GM19438 (cell line): ENCODE data around the gene GATC.
A peak's percentile ranks its signal among the peaks of the same experiment; 100 is the strongest.
"Not testable (repeated sequence)": the region's sequence is repeated elsewhere in the genome, so short reads cannot be mapped to it uniquely, and the experiment has no call there.

Experiments
- ATAC-seq: cut with Tn5 transposase; IDR thresholded peaks from one replicate; pipeline ENCODE4 v1.9.1; 2021; ENCODE audit warnings: low read depth; ENCODE audit not compliant: unreplicated experiment

GATC gene

DNA sequence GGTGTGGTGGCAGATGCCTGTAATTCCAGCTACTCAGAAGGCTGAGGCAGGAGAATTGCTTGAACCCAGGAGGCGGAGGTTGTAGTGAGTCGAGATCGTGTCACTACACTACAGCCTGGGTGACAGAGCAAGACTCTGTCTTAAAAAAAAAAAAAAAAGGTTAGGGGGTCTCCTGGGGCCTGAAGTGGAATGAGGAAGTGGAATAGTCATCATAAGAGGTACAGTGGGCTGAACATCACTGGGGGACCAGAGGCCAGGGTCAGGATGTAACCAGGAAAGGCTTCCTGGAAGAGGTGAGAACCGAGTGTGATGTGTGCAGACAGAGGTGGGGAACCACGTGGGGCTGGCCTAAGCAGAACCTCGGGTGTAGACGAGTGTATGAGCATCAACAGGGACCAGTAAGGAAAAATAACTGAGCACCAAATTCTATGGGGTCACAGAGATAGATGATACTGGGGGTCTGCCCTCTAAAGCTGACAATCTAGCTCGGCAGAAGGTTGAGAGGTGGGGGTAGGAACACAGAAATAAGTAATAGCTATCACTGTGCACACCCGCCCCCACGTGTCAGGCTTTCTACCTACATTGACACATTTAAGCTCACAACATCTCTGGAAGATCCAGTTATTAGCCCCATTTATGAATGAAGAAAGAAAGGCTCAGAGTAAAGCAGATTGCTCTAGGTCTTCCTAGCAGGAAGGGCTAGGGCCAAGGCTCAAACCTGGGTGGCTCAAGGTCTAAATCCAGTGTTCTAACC lies 13.3 kb upstream of the GATC start:
- ATAC-seq, result no peak

DNA sequence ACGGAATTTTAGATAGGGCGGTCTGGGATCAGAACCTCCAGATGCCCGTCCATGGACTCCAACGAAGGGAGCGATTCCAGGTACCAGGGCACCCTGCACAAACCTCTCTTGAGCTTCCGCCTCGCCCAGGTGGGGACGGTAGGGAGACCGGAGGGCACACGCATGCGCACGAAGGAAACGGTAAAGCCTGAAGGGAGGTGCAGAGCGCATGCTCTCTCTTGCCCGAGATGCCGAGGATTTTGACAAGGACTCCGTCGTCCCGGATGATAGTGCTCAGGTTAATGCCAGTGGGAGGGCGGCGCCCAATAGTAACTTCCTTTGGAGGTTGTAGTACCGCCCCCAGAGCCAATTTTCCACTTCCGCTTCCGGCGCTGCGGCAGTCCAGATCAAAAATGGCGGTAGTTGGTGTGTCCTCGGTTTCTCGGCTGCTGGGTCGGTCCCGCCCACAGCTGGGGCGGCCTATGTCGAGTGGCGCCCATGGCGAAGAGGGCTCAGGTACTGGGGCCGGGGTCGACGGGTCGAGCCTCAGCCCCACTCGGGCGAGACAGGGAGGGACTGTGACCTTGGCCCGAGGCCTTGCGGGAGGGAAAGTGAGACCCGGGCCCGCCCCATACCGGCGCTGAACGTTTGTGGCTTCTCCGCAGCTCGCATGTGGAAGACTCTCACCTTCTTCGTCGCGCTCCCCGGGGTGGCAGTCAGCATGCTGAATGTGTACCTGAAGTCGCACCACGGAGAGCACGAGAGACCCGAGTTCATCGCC lies 8.3 kb upstream of the GATC start, which contains the start of gene COX6A1:
Gene COX6A1 (plus strand): TSS at position 379 of the 760 bp plus-strand sequence. CDS start 14 bp downstream, at position 393.
- peak; percentile 93 for ATAC-seq

DNA sequence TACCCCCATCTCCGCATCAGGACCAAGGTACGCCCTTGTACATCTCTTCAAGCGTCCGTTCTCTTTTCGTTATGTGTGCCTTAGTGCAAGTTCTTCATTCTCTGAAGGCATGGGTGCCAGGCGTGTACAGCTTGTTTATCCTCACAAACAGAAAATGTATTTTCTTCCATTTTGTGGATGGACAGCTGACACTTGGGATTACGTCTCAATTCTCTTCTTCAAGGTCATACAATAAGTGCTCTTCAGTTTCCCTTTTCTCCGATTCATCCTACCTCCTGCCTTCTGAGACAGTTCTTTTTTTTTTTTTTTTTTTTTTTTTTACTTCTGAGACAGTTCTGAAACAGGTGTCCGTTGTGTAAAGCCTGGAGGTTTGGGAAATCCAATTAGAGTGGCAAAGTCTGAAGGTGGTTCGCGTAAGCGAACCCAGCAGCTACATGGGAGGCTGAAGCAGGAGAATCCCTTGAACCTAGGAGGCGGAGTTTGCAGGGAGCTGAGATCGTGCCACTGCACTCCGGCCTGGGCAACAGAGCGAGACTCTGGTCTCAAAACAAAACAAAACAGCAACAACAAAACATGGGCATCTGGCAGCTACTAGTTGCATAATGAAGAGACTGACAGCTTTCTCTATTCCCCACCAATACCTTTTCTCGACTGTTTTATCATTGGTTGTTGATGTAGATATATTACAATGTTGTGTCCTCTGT lies 7.6 kb upstream of the GATC start:
- no peak for ATAC-seq

DNA sequence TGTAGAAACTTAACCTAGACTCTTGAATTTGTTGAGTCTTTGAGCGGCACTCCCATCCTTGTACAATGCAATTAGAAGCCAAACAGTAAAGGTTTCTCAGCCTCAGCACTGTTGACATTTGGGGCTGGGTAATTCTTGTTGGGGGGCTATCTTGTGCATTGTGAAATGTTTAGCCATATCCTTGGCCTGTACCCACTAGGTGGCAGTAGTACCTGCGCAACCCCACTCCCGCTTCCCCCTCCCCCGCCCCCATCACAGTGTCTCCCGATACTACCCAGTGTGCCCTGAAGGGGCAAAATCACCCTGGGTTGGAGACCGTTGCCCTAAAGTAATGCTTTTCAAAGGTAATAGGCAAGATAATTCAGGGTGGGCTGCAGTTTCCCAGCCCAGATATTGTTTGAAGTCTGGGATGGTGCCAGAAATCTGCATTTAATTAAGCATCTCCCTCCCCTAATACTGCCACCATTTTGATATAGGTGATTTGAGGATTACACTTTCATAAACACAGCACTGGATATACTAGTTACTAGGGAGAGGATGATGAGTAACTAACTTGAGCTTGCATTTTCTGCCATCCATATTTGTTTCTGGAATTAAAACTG lies 6.5 kb upstream of the GATC start:
- ATAC-seq, result no peak

DNA sequence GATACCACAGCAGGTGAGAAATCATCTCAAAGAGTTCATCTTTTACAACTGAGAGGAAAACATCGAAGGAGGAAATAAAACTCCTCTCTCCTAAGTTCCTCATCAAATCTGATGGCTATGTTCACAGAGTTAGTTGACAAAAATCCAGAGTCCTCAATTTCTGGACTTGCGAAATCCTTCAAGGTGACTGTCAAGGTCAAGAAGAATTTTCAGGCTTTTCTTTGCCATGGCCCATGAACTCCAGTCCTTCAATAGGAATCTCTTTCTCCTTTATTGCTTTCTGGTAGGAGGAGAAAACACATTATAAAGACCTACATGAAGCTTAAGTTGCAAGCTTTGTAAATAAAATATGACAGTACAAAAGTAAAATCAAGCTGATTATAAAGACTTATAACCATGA lies 1.6 kb upstream of the GATC start:
- ATAC-seq, result no peak

DNA sequence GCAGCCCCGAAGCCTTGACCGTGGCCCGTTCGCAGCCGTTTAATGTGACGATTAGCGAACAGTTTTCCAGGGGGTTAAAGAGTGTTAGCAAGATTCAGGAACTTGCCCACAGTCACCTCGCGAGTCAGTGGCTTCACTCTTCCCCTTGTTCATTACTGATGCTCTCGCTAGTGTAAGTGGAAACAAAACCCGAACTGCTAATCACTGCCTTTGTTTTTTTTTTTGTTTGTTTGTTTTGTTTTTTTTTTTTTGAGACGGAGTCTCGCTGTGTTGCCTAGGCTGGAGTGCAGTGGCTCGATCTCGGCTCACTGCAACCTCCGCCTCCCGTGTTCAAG lies 567 bp downstream of the GATC start:
- ATAC-seq, result not testable (repeated sequence)

DNA sequence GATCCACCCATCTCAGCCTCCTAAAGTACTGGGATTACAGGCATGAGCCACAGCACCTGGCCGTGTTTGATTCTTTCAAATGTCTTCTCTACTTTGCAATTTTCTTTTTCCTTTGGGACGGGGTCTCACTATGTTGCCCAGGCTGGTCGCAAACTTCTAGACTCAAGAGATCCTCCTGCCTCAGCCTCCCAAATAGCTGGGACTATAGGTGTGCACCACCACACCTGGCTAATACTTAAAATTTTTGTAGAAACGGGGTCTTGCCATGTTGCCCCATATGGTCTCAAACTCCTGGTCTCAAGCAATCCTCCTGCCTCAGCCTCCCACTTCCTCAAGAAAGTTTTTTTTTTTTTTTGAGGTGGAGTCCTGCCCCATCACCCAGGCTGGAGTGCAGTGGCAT lies 1.7 kb downstream of the GATC start:
- no peak for ATAC-seq

DNA sequence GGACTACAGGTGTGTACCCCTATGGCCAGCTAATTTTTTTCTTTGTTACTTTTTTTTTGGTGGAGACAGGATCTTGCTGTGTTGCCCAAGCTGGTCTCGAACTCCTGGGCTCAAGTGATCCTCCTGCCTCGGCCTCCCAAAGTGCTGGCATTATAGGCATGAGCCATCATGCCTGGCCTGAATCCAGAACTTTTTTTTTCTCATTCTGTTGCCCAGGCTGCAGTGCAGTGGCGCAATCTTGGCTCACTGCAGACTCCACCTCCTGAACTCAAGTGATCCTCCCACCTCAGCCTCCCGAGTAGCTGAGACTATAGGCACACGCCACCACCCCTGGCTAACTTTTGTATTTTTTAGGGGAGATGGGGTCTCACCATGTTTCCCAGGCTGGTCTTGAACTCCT lies 6.3 kb downstream of the GATC start:
- ATAC-seq, result not testable (repeated sequence)

DNA sequence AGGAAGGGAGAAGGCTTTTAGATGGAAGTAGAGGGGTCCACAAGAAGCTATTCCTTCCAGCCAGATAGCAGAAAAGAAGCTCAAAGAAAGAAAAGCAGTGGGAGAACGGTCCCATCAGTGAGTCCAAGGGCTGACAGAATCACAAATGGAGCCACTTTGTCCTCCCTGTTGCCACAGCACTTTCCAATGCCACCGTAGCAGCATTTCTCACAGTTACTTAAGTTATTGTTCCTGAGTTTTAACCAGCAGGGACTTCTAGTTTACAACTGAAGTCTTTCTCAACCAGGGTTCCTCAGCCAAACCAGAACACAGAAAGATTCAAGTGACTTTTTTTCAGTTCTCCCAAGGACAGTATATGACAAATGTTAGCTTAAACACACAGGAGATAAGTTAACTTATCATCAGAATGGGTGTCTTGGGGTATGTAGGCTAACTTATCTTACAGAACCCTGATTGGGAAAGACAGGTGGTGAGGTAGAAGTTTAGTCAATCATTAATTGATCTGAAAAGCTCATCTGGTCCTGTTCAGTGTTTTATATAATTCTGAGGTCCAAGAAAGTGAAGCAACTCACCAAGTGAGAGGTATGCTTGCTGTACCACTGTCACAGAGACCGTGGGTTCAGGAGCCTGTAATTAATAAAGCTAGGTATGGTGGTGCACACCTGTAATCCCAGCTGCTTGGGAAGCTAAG lies 7.0 kb downstream of the GATC start:
- ATAC-seq, result no peak

DNA sequence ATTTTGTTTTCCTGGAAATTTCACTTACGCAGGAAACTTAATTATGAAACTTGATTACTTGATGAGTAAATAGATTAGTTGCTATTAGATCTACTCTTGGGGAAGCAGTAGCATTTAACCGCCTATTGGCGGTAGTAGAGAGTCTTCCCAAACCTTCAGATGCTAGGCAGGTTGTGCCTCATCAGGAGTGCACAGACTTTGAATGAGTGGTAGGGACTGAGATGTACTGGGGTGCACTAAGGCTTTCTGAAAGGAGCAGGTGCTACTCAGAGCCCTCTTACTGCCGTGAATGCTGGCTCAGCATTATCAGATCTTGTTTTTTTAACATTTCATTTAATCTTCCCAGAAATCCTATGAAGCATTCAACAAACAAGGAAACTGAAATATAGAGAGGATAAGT lies 7.7 kb downstream of the GATC start:
- no peak for ATAC-seq

DNA sequence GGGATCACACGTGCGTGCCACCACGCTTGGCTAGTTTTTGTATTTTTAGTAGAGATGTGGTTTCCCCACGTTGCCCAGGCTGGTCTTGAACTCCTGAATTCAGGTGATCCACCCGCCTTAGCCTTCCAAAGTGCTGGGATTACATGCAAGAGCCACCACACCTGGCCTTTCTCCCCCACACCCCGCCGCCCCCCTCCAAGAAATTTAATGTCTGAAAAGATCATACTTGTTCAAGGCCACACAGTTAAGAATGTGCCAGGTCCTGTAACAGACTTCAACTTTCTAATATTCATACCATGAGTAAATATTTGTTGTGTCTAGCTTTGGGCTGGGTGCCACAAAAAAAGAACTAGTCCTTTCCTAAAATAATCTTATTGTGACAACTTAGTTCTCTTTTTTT lies 9.1 kb downstream of the GATC start:
- no peak for ATAC-seq

DNA sequence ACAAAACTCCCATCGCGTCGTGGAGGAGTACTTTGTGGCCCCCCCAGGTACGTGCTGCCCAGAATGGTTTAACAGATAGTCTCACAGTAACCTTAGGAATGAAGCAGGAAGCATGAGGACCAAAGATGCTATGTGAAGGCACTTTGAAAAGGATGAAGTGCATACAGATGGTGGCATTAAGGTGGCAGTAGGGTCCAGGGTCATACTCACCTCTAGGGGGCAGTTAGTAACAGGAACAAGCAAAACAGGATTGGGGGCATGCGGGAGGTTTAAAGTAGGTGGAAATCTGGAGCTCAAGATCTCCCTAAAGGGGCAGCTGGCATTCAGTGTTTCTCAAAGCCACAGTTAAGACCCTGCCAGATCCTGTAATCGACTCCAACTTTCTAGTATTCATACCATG lies 10.9 kb downstream of the GATC start:
- ATAC-seq, result no peak

DNA sequence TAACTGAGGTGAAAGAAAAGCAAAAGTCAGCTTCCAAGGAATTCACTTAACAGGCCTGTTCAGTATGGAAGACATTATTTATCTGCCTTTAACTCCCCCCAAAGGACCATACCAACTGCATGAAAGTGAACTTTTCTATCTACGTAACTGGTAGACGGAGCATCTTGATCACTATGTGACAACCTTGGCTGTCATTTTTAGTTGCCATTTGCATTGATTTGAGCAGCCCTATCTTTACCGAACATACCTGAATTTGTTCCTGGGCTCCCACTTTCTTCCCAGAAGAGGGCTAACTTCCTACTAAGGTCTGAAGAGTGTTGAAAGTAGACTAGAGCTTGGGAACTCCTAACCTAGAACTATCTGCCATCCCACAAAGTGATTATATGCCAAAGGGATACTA lies 13.9 kb downstream of the GATC start:
- ATAC-seq, result no peak

DNA sequence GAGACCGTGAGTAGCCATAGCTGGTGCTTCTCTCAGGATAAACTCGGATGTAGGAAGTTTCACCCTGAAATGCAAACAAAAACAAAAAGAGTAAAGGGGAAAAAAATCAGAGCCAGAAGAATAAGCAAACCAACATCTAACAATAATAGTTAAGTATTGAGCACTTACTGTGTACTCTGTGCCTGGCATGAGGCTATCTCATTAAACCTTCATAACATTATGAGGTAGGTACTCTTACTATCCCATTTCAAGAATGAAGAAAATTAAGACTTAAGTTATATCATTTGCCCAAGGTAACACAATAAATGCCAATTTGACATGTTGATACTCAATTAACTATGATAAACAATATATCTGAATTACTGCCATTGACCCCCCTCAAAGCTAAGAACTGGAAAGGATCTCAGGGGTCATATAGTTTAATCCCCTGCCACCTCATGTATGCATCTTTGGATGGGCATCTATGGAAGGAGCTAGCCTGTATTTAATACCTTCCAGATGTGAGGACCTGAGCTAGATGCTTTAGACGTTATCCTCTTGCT lies 15.9 kb downstream of the GATC start:
- ATAC-seq, result no peak

DNA sequence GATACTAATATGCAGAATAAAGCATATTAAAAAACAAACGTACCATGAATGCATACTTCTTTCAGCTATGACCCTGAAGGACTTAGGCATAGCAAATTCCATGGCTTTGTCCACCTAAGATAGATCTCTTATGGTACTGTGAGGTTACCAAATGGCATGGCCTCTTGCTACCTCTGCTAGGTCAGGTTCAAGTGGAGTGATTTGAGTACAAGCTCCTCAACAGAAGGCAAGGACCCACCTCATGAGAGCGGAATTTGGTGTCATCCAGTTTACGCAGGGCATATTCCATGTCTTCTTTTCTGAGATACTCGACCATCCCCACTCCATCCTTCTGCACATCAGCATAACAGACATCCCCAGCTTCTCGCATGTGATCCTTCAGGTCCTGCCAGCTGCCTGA lies 17.5 kb downstream of the GATC start:
- no peak for ATAC-seq

DNA sequence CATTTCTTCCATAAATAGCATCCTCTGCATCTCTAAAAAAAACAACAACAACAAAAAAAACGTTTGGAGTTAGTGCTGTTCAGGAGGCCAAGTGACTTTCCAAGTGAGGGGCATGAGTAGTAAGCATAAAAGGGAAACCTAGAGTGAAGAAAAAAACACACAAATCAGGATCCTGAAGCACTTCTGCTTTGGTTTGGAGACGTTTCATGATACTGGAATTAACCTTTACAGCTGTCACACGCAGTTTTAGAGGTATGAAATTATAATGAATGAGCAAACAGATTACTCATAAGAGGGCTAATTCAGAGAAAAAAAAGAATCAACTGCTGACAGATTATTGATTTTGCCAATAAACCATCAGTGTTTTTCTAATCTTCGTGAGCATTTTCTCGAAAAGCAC lies 19.5 kb downstream of the GATC start:
- no peak for ATAC-seq

DNA sequence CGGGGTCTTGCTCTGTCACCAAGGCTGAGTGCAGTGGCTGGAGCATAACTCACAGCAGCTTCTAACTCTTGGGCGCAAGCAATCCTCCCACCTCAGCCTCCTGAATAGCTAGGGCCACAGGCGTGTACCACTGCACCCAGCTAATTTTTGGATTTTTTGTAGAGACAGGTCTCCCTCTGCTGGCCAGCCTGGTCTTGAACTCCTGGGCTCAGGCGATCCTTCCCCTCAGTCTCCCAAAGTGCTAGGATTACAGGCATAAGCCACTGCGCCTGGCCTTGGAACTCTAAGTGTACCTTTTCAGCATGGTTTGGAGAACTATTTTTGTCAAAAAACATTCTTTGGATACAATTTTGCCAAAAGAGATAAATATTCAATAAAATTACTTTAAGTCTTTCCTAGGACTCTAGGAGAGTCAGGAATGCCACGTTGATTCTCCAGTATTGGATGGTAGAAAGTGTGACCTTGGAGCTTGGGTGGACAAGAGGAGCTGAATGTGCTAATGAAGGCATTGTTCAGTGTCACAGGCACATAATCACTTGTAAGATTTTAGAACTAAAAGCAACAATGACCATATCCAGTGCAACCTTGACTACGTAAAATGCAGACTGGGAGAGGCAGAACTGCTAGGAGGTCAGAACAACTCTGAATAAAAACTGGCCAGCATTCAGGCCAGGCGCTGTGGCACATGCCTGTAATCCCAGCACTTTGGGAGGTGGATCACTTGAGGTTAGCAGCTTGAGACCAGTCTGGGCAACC lies 20.5 kb downstream of the GATC start:
- no peak for ATAC-seq

DNA sequence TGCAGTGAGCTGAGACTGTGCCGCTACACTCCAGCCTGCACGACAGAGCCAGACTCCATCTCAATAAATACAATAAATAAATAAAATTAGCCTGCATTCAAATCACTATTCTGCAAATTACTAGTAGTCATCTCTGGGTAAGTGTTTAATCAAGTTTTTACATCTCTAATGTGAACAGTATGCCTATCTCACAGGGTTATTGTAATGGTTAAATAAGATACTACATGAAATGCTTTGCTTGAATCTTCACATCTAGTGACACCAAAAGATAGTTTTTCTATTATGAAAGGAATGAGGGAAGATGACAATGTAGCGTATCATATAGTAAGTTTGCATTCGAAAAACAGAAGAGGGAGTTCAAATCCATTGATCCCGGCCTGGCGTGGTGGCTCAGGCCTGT lies 21.2 kb downstream of the GATC start:
- ATAC-seq, result no peak

DNA sequence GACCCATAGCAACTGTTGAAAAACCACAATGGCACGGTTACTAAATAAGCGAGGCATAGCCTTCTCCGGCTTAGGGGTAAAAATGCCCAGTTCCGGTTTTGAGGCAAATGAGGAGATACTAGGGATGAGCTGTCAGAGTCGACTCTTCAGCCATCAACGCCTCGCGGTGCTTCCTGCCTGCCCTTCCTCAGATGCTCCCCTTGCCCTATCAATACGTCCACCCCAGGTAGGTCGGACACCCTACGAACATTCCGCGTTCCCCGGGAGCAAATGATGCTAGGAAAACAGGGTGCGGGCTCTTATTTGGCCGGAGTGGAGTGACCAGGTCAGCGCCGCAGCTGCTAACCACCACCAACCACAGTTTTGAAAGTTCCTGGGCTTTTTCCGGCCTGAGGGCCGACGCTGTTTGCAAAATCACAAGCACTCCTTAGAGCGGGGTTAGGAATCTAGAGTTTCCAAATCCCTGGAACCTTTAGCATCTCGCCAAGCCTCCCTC lies 22.1 kb downstream of the GATC start:
- no peak for ATAC-seq
